ENCODE measurements around the gene RFX7. TPM values are rescaled to one million over a fixed set of nuclear protein-coding genes. Genes with fewer than 3 reads are reported as not detected.

RFX7 gene
- total RNA-seq, 1 donor from 2014 or later: 3.2 TPM

GRCh38 chr15:56192659-56193442, 50.8 kb downstream of the RFX7 start:
- FAIRE-seq: no peak

GRCh38 chr15:56187665-56188064, 56.0 kb downstream of the RFX7 start:
- H3K27me3 ChIP-seq (ENCODE audit: control insufficient read depth, insufficient read depth, low read length): no peaks in the 10 kb centered on the region
- DNase-seq (ENCODE audit: low read depth) (no peak), FAIRE-seq (no peak)
- H3K4me3 ChIP-seq (ENCODE audit: low read depth, low read length): no peak overlapping the region
- no peak for TF ChIP-seq CTCF (IDR thresholded peaks at IDR 0.05; ENCODE audit: insufficient read depth, low read length, severe bottlenecking)
- no peaks in the 10 kb centered on the region for H3K36me3 ChIP-seq (ENCODE audit: control insufficient read depth, insufficient read depth, low read length)

More at GRCh38 chr15:56192659-56193442, 50.8 kb downstream of the RFX7 start:
- H3K27me3 ChIP-seq (ENCODE audit: control insufficient read depth, insufficient read depth, low read length): no peaks in the 10 kb centered on the region
- no peak for TF ChIP-seq CTCF (IDR thresholded peaks at IDR 0.05; ENCODE audit: insufficient read depth, low read length, severe bottlenecking)
- H3K4me3 ChIP-seq (ENCODE audit: low read depth, low read length): no peak overlapping the region
- DNase-seq (ENCODE audit: low read depth): no peak
- no peaks in the 10 kb centered on the region for H3K36me3 ChIP-seq (ENCODE audit: control insufficient read depth, insufficient read depth, low read length)

- H3K4me3 ChIP-seq (ENCODE audit: low read depth, low read length): no peak overlapping the region
- no peaks in the 10 kb centered on the region for H3K36me3 ChIP-seq (ENCODE audit: control insufficient read depth, insufficient read depth, low read length)
- no peaks in the 10 kb centered on the region for H3K27me3 ChIP-seq (ENCODE audit: control insufficient read depth, insufficient read depth, low read length)
- TF ChIP-seq CTCF (IDR thresholded peaks at IDR 0.05; ENCODE audit: insufficient read depth, low read length, severe bottlenecking): no peak
- FAIRE-seq (no peak), DNase-seq (ENCODE audit: low read depth) (no peak)
These were observed 57.7 kb downstream of the RFX7 start for GRCh38 chr15:56185980-56186379.

- DNase-seq (ENCODE audit: low read depth) (no peak), FAIRE-seq (no peak)
- TF ChIP-seq CTCF (IDR thresholded peaks at IDR 0.05; ENCODE audit: insufficient read depth, low read length, severe bottlenecking): no peak
- Histone ChIP-seq H3K36me3 (ENCODE audit: control insufficient read depth, insufficient read depth, low read length) (no peaks in the 10 kb centered on the region), H3K4me3 (ENCODE audit: low read depth, low read length) (no peak overlapping the region), H3K27me3 (ENCODE audit: control insufficient read depth, insufficient read depth, low read length) (no peaks in the 10 kb centered on the region)
These were observed 59.2 kb downstream of the RFX7 start for GRCh38 chr15:56184516-56184915.

- DNase-seq (ENCODE audit: low read depth): no peak
- FAIRE-seq: no peak
- TF ChIP-seq CTCF (IDR thresholded peaks at IDR 0.05; ENCODE audit: insufficient read depth, low read length, severe bottlenecking): no peak
- H3K27me3 ChIP-seq (ENCODE audit: control insufficient read depth, insufficient read depth, low read length): no peaks in the 10 kb centered on the region
- H3K36me3 ChIP-seq (ENCODE audit: control insufficient read depth, insufficient read depth, low read length): no peaks in the 10 kb centered on the region
- no peak overlapping the region for H3K4me3 ChIP-seq (ENCODE audit: low read depth, low read length)
These were observed 62.8 kb downstream of the RFX7 start for GRCh38 chr15:56180851-56181250.

GRCh38 chr15:56176996-56177395, 66.7 kb downstream of the RFX7 start:
- H3K4me3 ChIP-seq (ENCODE audit: low read depth, low read length): no peak overlapping the region
- FAIRE-seq (peak; percentile 36), DNase-seq (ENCODE audit: low read depth) (peak; percentile 27)
- H3K27me3 ChIP-seq (ENCODE audit: control insufficient read depth, insufficient read depth, low read length): no peaks in the 10 kb centered on the region
- no peaks in the 10 kb centered on the region for H3K36me3 ChIP-seq (ENCODE audit: control insufficient read depth, insufficient read depth, low read length)
- no peak for TF ChIP-seq CTCF (IDR thresholded peaks at IDR 0.05; ENCODE audit: insufficient read depth, low read length, severe bottlenecking)

Measured in bronchial epithelial cell (primary cell).